ENCODE measurements around the gene VMAC.

The VMAC gene

DNA sequence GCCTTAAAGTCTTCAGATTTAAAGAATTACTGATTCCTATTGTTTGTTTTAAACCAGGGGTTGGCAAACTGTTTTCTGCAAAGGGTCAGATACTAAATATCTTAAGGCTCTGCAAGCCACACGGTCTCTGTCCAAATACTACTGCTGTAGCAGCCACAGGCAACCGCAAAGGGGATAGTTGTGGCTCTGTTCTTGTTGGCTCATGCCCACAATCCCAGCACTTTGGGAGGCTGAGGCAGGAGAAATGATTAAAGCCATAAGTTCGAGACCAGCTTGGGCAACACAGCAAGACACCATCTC is 50.9 kb downstream of the VMAC start:
- no peak for DNase-seq

DNA sequence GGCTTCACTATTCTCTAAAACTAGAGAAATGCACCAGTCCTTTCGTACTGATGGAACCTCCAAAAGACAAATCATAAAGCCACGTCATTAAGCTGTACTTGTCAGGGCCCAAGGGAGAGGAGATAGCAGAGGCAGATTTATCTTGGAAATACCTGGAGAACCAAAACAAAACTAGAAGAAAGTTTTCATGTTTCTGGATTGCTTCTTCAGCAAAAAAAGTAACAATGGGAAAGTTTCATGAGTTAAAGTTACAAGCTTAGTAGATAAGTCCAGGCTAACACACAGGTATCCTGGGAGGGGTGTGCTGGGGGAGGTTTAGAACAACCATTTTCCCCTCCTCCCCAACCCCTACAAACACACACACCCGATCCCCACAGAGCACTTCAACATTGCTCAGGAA is 51.7 kb downstream of the VMAC start:
- no peak for DNase-seq

DNA sequence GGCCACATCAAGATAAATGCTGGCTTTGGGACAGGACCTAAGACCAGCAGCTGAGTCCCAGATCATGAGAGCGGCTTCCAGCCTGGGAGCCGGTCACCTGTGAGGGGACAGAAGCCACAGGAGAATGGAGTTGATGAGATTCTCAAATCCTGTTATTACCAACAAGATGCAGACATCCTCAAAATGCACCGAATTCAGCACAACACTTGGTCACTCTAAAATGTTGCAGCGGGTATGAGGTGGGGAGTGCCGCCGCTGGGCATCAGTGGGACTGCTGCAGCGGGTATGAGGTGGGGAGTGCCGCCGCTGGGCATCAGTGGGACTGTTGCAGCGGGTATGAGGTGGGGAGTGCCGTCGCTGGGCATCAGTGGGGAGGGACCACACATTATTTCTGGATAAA is 52.1 kb downstream of the VMAC start:
- no peak for DNase-seq

DNA sequence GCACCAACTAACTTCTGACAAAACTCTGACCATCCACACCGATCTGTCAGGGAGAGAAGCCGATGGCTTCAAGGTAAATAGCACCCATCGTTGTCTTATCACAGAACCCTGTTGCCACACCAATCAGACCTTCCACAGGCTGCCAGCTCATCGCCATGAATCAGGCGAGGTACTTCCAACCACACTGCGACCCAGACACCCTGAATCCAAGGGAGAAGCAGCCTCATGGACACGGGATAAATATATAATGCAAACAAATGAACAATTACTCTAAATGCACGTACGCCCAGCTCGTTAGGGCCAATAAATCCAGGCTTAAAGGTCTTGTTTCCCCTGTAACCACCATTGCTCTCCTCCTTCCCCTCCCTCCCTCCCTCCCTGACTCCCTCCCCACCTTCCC is 52.5 kb downstream of the VMAC start:
- DNase-seq = no peak

DNA sequence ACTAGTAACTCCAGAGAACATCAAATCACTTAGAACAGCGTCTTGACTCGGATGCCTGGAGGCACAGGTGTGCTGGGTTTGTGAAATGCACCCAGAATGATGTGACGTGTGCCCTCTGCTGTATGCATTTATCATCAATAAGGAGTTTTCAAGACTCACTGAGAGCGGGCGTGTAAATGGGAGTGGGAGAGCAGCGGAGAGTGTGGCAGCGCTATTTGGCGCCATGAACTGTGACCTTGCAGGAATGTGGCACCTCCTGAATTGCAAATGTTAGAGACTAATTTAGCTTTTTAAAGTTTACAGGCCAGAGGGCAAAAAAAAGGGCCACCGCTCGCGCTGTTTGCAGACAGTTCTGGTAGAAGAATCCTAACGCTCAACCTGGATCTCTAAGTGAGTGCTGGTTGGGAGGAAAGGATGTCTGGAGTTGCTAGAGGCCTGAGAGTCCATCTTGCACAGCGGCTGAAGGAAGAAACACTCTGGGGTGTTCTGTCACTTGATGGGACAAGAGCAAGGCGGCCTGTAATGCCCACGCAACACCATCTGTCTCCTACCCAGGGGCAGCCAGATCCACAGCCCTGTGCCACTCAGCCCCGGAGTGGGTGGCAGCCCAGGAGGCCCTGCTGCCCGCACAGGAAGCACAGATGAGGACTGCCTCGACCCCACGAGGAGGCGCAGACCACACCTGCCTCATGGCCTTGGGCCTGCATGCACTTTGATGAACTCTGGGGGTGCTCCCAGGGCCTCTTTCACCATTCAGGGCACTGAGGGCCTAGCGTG is 53.6 kb downstream of the VMAC start:
- DNase-seq = no peak

DNA sequence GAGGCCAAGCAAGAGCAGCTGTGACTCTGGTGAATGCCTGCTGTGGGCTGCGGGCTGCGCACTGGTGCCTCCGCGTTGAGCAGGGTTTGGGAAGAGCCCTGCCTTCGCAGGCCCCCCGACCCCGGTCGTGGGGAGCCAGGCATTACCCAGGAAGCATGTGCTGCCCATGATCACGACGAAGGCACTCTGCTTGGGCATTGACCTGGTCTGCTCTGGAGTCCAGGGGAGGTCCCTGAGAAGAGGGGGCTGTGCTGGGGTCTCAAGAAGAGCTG is 54.1 kb downstream of the VMAC start:
- no peak for DNase-seq

DNA sequence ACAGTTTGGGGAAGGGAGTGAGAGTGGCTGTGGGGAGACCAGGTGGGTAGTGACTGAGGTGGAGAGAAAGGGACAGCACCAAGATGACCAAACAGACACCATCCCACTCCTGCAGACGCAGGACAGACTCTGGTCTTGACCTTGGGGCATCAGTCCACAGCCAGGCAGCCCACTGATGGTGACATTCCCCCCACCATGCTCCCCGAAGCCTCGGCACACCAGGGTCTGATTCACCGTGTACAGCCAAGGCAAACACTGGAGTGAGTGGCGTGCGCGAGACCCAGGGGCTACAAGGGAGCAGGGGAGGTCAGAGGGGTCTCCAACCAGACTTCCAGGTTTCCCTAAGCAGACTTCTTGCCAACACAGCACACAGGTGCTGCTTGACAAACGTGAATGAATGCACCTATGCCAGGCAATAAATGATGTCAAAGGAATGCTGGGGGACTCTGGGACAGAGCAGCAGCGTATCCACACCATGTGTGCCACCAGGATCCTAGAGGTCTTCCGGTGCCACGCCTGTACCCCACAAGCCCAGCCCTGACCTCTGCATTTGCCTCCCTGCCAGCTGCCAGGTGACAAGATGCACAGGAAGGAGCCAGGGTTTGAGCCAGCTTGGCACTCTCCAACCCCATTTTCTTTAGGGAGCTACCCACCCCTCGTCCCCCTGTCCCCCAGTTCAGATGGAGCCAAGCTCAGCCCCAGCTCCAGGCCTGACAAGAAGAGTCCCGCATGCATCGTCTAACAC is 54.8 kb downstream of the VMAC start:
- DNase-seq = no peak

All from inflammatory macrophage treated with lipopolysaccharide for 1 hour (primary cell).